HG03039 (cell line): Measurements from ENCODE around the gene RAP2C.
"Not testable (repeated sequence)": the region's sequence is repeated elsewhere in the genome, so short reads cannot be mapped to it uniquely, and the experiment has no call there.

Source experiments
- ATAC-seq: cut with Tn5 transposase; IDR thresholded peaks from one replicate; pipeline ENCODE4 v1.9.1; 2021; ENCODE audit warnings: mild to moderate bottlenecking, moderate library complexity; ENCODE audit not compliant: unreplicated experiment

RAP2C gene

GRCh38 chrX:132200976-132201375, 18.3 kb downstream of the RAP2C start:
- ATAC-seq = no peak

- ATAC-seq = no peak
Observed at GRCh38 chrX:132199941-132200340, 19.3 kb downstream of the RAP2C start.

- ATAC-seq = no peak
Observed at GRCh38 chrX:132193872-132194574, 25.2 kb downstream of the RAP2C start.

GRCh38 chrX:132191938-132192337, 27.3 kb downstream of the RAP2C start:
- ATAC-seq = no peak

GRCh38 chrX:132188175-132188574, 31.1 kb downstream of the RAP2C start:
- no peak for ATAC-seq

GRCh38 chrX:132187451-132187850, 31.8 kb downstream of the RAP2C start:
- ATAC-seq = no peak

GRCh38 chrX:132184871-132185270, 34.4 kb downstream of the RAP2C start:
- no peak for ATAC-seq

GRCh38 chrX:132181364-132181763, 37.9 kb downstream of the RAP2C start:
- ATAC-seq = no peak

GRCh38 chrX:132180929-132181328, 38.3 kb downstream of the RAP2C start:
- ATAC-seq = no peak

GRCh38 chrX:132173647-132174046, 45.6 kb downstream of the RAP2C start:
- ATAC-seq = no peak

GRCh38 chrX:132171881-132172280, 47.4 kb downstream of the RAP2C start:
- no peak for ATAC-seq

- ATAC-seq = no peak
Observed at GRCh38 chrX:132171478-132171877, 47.8 kb downstream of the RAP2C start.

GRCh38 chrX:132169554-132169953, 49.7 kb downstream of the RAP2C start:
- no peak for ATAC-seq

- no peak for ATAC-seq
Observed at GRCh38 chrX:132165651-132166050, 53.6 kb downstream of the RAP2C start.

GRCh38 chrX:132165005-132165404, 54.2 kb downstream of the RAP2C start:
- ATAC-seq = no peak

- not testable (repeated sequence) for ATAC-seq
Observed at GRCh38 chrX:132163094-132163493, 56.2 kb downstream of the RAP2C start.

GRCh38 chrX:132153166-132153565, 66.1 kb downstream of the RAP2C start:
- no peak for ATAC-seq
